HG02870 (cell line): ENCODE results near the gene LSAMP.
A peak's percentile ranks its signal among the peaks of the same experiment; 100 is the strongest.

ENCODE experiments used
- ATAC-seq: cut with Tn5 transposase; IDR thresholded peaks from one replicate; pipeline ENCODE4 v1.9.1; 2021; ENCODE audit warnings: mild to moderate bottlenecking, moderate library complexity; ENCODE audit not compliant: unreplicated experiment

Gene LSAMP

DNA sequence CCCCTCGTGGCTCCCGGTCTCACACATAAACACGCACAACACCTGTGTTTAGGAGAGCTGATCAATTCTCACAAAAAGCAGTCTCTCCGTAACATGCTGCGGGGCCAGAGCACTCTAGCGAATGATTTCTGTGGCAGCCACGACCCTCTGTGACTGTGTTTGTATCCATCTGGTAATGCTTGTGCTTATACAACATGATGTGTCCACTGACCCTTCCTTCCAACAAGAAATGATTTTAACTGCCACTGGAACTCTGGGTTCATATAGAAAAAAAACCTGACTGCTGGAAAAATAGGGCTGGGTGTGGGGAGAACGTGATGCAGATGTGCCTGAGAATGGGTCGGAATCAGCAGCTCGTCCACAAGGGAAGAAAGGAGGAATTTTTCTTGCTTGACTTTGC, 411.8 kb downstream of the LSAMP start:
- no peak for ATAC-seq

DNA sequence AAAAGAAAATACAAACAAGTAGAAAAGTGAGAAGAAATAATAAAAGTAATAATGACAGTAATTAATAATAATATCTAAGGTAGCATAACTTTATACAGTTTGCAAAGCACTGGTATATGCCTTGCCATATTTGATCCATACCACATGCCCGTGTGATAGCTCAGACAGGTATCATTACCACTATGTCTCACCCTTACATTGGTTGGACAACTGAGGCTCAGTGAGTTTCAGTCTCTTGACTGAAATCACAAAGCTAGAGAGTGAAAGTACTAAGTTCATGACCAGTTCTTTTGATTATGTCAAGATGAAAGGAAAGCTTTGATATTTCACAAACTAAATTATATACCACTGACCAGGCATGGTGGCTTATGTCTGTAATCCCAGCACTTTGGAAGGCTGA, 413.1 kb downstream of the LSAMP start:
- ATAC-seq = no peak

DNA sequence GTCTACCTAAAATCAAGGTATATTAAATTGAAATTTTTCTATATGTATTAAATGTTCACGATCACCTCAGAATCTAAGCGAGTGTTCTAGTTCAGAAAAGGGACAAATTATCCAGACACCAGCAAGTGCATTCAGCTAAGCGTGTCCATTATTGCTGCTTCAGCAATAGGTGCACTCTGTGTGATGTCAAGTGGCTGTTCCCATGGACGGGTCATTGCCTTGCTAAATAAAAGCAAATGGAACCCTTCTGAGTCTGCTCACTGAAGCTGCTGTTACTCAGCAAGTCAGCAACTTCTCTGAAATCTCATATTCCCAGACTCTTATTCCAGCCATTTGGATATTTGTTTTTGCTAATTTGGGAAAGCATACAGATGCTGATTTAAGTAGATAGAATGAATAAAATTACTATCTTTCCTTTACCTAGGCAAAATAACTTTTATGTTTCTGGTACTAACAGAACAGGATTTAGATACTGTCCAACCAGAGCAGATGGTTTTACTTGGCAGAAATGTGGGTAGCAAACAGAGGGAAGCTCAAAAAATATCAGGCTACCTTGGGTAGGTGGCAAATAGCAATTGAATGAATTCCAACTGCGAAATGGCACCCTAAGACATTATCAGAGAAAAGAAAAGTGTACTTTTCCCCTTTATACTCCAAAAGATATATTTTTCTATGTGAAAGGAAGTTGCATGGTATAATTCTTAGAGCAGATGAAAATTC, 415.0 kb downstream of the LSAMP start:
- ATAC-seq = no peak

DNA sequence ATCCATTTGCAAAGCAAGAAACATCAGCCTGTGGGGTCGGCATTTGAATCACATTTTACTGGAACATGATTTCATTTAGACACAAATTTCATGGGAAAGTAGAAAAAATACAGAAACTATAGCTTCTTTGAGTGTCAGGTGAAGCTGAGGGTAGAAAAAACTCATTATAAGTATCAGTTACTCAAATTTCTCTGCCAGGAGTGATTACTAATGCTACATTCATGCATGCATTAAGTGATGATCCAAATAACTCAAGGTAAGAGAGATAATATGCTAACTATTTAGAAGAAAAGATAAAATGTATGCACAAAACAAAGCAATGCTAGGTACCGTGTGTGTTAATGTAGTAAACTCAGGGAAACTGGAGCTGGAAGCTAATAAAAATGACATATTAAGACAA, 416.0 kb downstream of the LSAMP start:
- no peak for ATAC-seq

DNA sequence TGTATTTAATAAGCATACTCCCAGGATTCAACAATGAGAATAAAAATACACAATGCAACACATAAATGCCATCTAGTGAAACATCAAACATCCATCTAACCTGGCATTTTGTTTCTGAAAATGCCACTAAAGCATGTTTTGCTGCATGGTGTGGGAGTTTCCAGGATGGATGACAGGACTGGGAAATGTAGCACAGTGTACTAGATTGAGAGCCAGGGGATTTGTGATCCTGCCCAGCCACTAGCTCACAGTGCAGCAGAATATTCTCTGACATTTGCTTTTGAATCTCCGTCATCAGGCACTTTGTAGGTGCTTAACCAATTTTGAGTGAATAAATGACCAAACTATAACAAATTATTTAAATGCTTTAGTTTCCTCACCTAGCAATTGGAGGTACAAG, 417.1 kb downstream of the LSAMP start:
- ATAC-seq = no peak

DNA sequence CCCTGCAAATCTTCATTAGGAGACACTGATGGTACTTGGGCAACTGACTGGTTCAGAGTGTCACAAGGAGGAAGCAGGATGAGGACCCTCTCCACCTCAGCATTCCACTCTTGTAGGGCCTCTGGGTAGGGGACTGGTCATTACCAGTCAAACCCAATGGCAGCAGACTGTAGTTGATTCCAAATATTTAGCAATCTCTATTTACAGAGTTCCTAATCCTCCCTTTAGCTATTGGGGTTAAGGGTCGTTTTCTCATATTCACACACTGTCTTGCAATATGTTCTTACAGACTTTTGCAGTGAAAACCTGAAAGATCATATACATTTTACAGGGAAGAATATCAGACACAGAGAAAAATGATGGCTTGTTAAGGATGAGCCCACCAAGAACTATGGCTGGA, 424.3 kb downstream of the LSAMP start:
- ATAC-seq = no peak

DNA sequence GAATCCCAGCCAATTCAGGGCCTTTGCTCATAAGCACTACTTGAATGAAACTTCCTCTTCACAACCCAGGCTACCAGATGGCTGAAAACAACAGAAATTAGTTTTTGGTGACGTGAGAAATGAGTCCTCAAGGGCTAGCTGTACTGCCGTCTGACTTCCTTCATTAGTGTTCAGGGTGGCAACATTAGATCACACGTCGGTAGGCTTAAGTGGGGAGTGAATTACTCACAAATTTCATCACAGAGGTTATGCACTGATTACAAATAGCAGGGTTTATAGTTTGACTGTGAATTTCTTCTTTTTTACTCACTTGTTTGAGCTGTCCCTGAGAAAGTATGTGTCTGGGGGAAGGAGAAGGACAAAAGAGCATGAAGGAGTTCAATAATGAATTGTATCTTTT, 424.8 kb downstream of the LSAMP start:
- ATAC-seq = peak; percentile 98

DNA sequence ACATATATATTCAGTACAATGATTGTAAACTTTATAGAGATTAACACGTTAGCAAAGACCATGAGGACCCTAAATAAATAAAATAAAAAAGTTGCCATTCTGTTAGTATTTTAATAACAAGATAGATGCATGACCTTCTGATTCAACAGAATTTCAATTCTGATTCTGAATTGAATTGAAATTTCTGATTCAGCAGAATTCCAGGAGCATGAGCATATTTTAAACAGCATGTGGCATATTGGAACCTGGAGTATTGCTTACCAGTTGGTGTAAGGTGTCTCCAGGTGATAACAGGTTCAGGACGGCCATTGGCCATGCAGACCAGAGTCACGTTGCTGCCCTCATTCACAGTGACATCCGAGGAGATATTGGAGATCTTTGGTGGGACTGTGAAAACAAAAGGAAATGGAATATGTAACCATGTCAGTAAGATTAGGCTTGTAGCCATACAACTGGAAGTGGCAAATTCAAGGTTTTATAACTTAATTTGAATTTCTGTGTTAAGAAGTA, 426.0 kb downstream of the LSAMP start:
- ATAC-seq = no peak

DNA sequence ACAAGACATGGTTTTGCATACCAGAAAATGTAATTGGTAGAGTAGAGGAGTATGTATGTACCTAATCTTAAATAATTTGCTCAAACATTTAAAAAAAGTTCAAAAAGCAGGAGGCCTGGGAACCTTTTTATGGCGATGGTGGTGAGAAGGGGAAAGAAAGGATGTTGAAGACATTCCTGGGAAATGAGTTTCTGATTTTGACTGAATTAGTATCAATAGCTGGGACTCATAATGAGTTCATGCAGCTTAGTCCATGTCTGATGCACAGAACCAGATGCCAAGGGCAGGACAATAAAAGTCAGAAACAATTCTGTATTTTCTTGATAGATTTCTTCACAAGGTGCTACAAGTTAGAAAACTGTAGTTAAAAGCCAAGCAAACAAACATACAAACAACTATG, 426.6 kb downstream of the LSAMP start:
- ATAC-seq = no peak

DNA sequence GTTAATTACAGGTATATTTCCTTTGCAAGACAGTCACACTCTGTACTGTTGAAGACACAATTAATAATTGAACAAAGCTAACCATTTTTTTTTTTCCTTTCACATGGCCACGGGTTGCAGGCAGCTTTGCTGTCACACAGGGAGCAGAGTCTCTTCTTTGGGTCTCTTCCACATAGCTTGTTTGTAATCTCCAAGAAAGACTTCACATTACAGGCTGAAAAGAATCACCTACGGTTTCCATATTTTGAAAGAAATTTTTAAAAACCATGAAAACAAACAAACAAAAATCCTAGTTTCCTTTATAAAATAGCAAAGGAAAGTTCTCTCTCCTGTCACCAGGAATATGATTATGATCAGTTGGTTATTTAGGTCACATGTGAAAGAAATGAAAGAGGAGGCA, 429.4 kb downstream of the LSAMP start:
- ATAC-seq = no peak

DNA sequence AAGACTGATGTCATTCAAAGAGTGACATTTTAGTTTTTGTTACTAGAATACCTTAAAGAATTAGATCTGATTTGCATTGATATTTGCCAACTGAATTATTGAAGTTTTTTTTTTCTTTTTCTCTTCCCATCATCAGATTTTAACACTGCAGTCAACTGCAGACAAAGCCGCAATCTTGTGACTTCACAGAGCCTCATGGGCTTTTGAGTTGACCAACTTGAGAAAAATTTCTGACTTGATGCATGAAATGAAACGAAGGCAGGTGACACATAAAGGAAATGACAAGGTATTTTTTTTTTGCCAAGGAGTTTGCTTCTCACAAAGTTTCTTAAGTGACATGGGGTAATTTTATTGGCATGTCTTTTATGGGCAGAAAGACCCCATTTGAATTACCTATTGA, 438.3 kb downstream of the LSAMP start:
- ATAC-seq = no peak

DNA sequence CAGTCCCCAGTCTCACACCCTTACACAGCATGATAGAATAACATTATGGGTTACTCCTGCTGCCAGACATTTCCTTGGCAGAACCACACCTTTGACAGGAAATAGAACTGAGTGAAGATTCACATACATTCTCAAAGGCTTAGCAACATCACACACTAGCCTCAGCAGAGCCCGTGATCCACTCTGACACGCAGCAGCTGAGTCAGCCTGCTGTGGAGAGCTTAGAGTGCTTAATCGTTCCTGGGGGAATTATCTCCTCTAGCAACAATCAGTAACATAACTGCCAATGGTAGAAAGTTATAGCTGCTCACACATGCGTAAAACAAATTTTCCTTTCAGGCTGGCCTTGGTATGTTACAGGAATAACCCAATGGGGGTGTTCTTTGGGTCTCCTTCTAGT, 439.9 kb downstream of the LSAMP start:
- no peak for ATAC-seq

DNA sequence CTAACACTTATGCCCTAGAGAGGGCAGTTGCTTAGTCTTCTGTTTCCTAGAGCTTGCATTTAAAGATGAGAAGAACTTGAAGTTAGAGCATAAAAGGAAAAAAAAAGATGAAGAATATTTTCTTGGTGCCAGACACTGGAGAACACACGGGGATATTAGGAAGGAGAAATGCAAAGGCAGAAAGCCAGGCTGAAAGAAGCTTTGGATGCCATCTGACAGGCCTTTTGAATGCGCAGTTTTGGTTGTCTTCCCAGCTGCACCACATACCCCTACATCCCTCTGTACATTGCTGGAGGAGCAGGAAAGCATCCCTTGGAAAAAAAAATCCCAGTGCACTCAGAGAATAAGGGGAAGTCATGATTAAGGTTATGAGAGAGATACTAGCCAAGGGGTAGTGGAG, 443.1 kb downstream of the LSAMP start:
- no peak for ATAC-seq

DNA sequence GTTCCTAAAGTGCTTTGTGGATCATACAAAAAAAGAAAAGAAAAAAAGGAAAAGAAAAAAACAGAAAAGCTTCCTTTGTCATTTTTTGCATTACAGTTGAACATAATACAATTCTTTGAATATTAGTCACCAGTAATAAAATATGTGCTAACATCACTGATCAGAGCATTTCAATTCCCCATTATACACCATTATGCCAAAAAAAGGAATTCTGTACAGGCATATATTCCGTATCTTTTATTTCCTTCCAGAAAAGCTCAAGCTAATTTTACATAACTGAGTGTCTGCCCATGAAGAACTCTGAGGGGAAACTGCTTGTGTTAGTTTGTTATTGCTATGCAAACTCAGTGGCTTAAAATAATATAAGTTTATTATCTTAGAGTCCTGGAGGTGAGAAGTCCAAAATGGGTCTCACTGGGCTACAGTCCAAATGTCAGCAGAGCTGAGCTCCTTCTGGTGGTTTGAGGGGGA, 444.1 kb downstream of the LSAMP start:
- no peak for ATAC-seq

DNA sequence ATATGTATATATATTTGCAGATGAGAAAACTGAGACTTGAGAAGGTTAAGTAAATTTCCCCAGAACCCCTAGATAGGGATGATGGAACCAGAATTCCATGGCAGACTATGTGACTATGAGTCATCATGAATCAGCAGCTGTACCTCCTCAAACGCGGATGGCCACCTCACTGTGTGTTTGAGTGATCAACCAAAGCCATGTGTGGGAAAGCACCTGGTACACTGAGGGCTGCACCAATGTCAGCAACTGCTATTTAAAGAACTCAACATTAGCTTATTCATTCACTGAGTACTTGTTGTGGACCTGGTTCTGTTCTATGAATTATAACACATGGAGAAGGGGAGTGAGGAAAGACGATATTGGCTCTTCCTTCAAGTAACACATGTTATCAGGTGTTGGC, 445.0 kb downstream of the LSAMP start:
- peak; percentile 94 for ATAC-seq

DNA sequence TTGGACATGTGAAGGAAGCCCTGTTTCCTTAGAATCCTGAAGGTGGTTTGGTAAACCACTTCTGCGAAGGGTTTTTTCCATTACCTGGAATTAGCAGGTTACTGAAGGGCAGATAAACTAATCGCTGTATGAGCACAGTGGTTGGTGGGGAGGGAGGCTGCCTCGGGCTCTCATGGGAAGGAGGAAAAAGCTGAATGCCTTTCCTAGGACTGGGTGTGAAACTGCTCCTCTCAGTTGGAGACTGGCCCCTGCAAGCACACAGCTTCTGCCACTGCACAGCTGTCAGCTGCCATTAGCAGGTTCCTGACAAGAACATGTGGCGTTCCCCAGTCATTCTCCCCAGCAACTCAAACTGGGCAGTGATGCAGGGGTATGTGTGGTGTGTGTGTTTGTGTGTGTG, 445.7 kb downstream of the LSAMP start:
- ATAC-seq = no peak

DNA sequence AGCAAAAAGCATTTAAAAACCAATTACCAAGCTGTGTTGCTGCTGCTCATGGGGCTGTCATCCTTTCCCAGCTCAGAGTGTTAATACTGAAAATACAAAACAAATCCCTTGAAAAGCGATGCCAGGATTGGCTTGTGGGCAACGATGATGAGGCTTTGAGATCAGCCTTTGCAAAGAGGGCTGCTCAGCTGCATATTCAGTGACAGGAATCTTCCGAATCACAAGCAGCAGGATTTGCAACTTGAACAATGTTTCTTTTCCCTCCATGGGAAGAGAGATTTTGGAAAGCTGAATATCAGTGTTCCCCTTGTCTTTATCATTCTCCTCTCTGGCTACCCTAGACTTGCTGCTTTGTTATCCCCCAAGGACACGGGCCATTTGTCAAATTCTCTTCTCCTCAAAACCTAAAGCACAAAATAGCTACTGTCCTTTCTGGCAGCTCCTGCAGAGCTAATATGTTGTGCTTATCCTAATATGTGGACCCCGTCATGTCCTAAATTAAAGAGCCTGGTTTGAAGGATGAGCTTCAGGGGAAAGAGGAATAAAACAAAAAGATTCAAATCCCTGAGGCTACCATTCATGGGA, 446.2 kb downstream of the LSAMP start:
- no peak for ATAC-seq

DNA sequence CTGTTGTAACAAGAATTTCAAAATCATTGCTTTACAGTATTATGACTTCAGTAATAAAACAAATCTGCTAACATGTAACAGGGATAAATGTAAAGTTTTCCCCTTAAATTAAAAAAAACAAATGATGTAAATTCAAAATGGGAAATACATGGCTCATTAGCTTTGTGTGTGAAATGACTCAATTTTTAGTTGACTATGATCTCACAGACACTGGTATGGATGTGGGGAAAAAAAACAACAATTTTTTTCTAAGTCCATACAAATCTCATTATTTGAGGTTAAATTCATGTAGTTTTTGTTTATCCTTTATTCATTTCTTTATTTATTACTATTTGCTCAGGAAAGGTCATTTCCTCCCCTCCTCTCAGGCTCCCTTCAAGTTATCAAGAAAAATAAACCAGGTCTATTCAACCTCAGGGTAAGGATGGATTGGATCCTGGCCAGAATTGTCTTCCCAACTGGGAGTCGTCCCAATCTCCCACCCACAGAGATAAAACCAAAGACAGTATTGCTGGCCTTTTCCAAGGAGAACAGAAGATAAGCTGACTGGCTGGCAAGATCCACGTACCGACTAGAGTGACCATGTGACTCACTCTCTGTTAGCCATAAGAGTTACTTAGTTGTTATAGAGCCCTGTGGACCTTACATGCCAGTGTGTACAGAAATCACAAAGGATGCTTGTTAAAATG, 448.7 kb downstream of the LSAMP start:
- ATAC-seq = no peak

DNA sequence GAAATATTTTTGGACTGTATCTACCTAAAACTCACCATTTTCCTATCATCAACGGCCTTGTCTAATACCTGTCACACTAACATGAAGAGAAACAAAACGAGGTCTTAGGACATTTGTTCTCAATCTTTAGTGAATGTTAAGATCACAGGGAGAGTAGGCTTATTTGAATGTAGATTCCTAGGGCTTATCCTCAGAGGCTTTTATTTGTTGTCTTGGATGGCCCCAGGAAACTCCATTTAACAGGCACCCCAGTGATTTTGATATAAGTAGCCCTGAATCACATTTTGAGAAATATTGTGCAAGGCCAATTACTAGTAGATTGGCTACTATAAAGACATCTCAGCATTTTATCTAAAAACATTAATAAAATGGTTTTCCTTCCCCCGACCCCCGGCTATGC, 454.6 kb downstream of the LSAMP start:
- no peak for ATAC-seq

DNA sequence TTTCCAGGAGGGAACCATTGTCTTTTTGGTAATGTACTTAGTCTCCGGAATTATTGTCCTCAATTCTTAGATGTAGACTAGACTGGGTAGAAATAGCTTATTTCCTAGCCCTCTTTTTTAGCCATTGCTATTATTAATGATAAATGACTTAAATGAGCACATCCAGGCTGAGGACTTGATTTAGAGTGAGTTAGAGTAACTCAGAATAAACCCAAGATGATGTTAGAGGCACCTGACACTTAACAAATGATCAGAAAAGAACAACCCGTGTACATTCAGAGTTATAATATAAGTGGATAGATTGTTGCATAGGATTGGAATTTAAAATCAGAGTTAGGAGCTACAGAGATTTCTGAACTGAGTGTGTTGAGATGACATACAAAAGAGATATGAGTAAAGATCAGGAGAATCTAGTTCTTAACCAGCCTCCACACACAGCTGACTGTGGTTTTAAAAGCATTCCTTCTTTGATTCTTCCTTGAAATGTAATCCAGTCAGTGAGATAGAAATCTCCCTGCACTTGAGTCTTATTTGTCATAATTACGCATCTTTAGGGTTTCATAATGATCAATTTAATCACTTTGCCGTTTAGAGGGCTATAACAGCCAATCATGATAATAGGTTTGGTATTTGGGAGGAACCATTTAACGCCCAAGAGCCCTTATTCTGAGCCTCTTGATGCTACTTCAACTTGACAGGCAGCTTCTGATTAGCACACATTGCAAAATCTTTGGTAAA, 455.4 kb downstream of the LSAMP start:
- no peak for ATAC-seq

DNA sequence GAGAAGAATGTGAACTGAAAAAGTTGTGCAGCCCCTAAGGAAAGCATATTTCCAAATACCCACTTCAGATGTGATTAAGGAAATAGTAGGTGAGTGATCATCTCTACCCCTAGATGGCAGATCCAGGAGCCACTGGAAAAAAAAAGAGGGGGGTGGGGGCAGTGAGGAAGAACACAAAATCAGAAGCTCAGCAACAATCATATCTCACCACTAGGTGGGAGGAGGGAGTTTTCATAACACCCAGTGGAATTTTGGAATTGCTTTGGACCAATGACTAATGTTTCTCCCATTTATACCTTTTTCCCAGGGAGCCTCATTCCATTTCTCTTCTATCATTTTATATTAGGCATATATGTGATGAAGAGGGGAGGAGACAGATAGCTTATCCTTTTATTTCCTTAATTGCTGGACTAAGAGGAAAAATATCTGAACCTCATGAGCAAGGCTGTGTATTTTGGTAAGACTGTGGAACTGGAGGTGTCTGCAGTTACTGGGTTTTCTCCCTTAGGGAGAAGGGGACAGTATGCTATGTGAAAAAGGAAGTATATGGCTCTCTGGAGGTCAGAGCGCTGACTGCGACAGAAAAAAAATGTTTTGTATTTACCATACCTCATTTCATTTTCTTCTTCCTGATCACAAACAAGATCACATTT, 458.6 kb downstream of the LSAMP start:
- no peak for ATAC-seq
